PC-3 (cell line): Measurements from ENCODE around the gene PLIN5. TPM values are rescaled to one million over a fixed set of nuclear protein-coding genes. Genes with fewer than 3 reads are reported as not detected.
"Not testable (repeated sequence)": the region's sequence is repeated elsewhere in the genome, so short reads cannot be mapped to it uniquely, and the experiment has no call there.

Experiments
- ATAC-seq: fragments of 200-7000 bp; cut with Tn5 transposase; 2 replicates; pipeline ENCODE4 v1.9.1; 2020; ENCODE audit warnings: mild to moderate bottlenecking, moderate library complexity
- BruUV-seq: library from RNA; stranded (reverse); fragments of 400-500 nt; replicated peaks from 2 replicates; lab custom pipeline; 2021; lab: Mats Ljungman, UMichigan
- CTCF ChIA-PET: fragments of 300-600 bp; sonication (Branson Sonifier 250); formaldehyde crosslinking; loops from one replicate; lab custom pipeline; 2022; ENCODE audit warnings: antibody characterized with exemption; lab: Charles Lee
- POLR2A ChIA-PET: fragments of 300-600 bp; sonication (Branson Sonifier 250); formaldehyde crosslinking; loops from one replicate; lab custom pipeline; 2022; ENCODE audit warnings: antibody characterized with exemption; ENCODE audit not compliant: unreplicated experiment; lab: Charles Lee
- DNase-seq: peaks from one replicate; pipeline ENCODE4 v3.0.0-alpha.2; 2015
- H2AFZ ChIP-seq: fragments of 300-600 bp; sonication (generic); 2 replicates; pipeline ENCODE4 v1.6.0; 2016; ENCODE audit warnings: antibody characterized with exemption, low read length
- H3F3A ChIP-seq: fragments of 300-600 bp; sonication (generic); one replicate; pipeline ENCODE4 v1.6.0; 2017; ENCODE audit warnings: antibody characterized with exemption, low read length, control low read depth, mild to moderate bottlenecking; ENCODE audit not compliant: unreplicated experiment
- H3K27ac ChIP-seq: fragments of 300-600 bp; sonication (generic); 2 replicates; pipeline ENCODE4 v1.5.1; 2016; ENCODE audit warnings: mild to moderate bottlenecking, low read length
- H3K27me3 ChIP-seq: fragments of 300-600 bp; sonication (generic); 2 replicates; pipeline ENCODE4 v1.6.1; 2016; ENCODE audit warnings: low read length, mixed read lengths
- H3K36me3 ChIP-seq: fragments of 300-600 bp; sonication (generic); 2 replicates; pipeline ENCODE4 v1.6.1; 2016; ENCODE audit warnings: low read depth, mixed run types, low read length, mixed read lengths
- H3K4me1 ChIP-seq: fragments of 300-600 bp; sonication (generic); 2 replicates; pipeline ENCODE4 v1.5.1; 2016; ENCODE audit warnings: low read length; ENCODE audit not compliant: insufficient read depth
- H3K4me2 ChIP-seq: fragments of 300-600 bp; sonication (generic); 2 replicates; pipeline ENCODE4 v1.6.0; 2016; ENCODE audit warnings: low read length
- H3K4me3 ChIP-seq: fragments of 300-600 bp; sonication (generic); 2 replicates; pipeline ENCODE4 v1.5.1; 2016; ENCODE audit warnings: mild to moderate bottlenecking, low read length, mixed read lengths
- H3K79me2 ChIP-seq: fragments of 300-600 bp; sonication (generic); 2 replicates; pipeline ENCODE4 v1.6.1; 2017; ENCODE audit warnings: low read length, mixed read lengths
- H3K9ac ChIP-seq: fragments of 300-600 bp; sonication (generic); 2 replicates; pipeline ENCODE4 v1.6.0; 2016; ENCODE audit warnings: mild to moderate bottlenecking, low read length
- H3K9me2 ChIP-seq: fragments of 300-600 bp; sonication (generic); replicated peaks from 2 replicates; pipeline ENCODE4 v1.6.1; 2016; ENCODE audit warnings: mixed run types, low read length, mixed read lengths
- H3K9me3 ChIP-seq: fragments of 300-600 bp; sonication (generic); 2 replicates; pipeline ENCODE4 v1.6.1; 2016; ENCODE audit warnings: low read length, mixed read lengths
- H4K20me1 ChIP-seq: fragments of 300-600 bp; sonication (generic); 2 replicates; pipeline ENCODE4 v1.6.1; 2016; ENCODE audit warnings: low read length, mixed read lengths
- EZH2 ChIP-seq: fragments of 300-600 bp; sonication (generic); IDR thresholded peaks from one replicate; pipeline ENCODE4 v1.6.1; 2017; ENCODE audit warnings: antibody characterized with exemption, mild to moderate bottlenecking, low read length; ENCODE audit not compliant: unreplicated experiment
- EZH2phosphoT487 ChIP-seq: fragments of 300-600 bp; sonication (generic); IDR thresholded peaks from 2 replicates; pipeline ENCODE4 v1.6.1; 2018; ENCODE audit warnings: mild to moderate bottlenecking, antibody characterized with exemption, low read length, borderline replicate concordance
- intact Hi-C: fragments of 100-400 bp; cut with micrococcal nuclease; formaldehyde crosslinking; loops from 2 replicates; pipeline ENCODE4 v1.9.0; 2023
- total RNA-seq: library from RNA; depleted of rRNA; stranded (reverse); fragments of >200 nt; gene quantifications from 2 replicates; pipeline ENCODE4 v1.2.3, GENCODE V29; 2014
- TF ChIP-seq, protein P1 (sequence below): fragments of 300-600 bp; sonication (generic); conservative IDR thresholded peaks from 2 replicates; pipeline ENCODE4 v1.5.1; 2017; ENCODE audit warnings: antibody characterized with exemption, low read depth, mild to moderate bottlenecking, low read length

Gene PLIN5
- total RNA-seq, 1 experiment from 2014 or later: 1.2 TPM

DNA sequence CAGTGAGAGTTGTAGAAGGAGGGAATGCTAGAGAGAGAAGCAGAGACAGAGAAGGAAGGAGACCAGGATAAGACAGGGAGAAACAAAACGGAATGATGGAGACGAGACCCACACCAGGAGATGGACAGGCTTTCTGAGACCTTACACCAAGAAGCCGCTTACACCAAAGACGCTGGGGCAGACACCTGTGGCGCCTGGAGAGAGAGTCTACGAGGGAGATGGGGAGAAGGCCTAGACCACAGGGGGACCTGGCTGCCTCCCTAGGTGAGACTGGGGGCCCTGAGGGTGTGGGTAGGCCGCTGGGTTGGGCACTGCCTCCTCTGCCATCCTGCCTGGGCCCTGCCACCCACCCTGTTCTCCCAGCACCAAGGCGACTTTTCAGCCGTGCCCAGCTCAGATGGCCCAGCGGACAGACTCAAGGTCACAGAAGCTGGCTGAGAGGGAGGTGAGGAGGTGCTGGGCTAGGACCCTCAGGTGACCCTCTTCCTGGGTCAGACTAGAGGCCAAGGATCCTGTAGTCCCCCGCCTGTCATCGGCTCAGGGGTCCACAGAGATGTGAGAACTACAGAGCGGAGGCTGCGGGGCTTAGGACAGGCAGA is 5.0 kb downstream of the PLIN5 start:
- intact Hi-C loops: no loop called here
- Histone ChIP-seq H3K9me3 (no peaks in the 10 kb centered on the region), H2AFZ (no peak overlapping the region), H3F3A (no peaks in the 10 kb centered on the region), H3K4me1 (peaks cover 6% of the 10 kb centered on the region), H3K9me2 (no peaks in the 10 kb centered on the region), H3K36me3 (no peaks in the 10 kb centered on the region), H3K27me3 (no peaks in the 10 kb centered on the region), H3K4me3 (no peak overlapping the region), H3K79me2 (no peaks in the 10 kb centered on the region), H3K27ac (no peak overlapping the region), H3K4me2 (no peak overlapping the region), H3K9ac (no peak overlapping the region), H4K20me1 (no peaks in the 10 kb centered on the region)
- ATAC-seq (no peak), DNase-seq (no peak)
- ChIA-PET CTCF (no interaction called here), POLR2A (no interaction called here)
- TF ChIP-seq, protein P1, sequence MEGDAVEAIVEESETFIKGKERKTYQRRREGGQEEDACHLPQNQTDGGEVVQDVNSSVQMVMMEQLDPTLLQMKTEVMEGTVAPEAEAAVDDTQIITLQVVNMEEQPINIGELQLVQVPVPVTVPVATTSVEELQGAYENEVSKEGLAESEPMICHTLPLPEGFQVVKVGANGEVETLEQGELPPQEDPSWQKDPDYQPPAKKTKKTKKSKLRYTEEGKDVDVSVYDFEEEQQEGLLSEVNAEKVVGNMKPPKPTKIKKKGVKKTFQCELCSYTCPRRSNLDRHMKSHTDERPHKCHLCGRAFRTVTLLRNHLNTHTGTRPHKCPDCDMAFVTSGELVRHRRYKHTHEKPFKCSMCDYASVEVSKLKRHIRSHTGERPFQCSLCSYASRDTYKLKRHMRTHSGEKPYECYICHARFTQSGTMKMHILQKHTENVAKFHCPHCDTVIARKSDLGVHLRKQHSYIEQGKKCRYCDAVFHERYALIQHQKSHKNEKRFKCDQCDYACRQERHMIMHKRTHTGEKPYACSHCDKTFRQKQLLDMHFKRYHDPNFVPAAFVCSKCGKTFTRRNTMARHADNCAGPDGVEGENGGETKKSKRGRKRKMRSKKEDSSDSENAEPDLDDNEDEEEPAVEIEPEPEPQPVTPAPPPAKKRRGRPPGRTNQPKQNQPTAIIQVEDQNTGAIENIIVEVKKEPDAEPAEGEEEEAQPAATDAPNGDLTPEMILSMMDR: no peak
- TF ChIP-seq EZH2phosphoT487 (no peak), EZH2 (no peak)
- BruUV-seq: no TSS peak

DNA sequence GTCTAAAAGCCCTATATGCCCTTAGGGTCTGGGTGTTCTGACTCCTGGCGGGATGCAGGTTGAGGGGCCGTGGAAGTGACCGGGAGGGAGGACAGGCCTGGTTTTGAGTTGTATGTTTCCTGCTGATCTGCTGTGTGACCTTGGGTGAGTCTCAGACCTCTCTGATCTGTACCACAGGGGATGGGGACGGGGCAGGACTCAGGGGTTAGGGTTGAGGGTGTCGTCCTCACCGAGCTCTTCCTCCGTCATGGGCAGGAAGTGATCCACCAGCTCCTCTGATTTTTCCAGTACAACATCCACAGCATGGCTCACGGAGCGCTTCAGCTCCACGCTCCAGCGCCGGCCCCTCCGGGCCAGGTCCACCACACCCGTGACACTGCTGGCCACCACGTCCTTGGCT is 6.2 kb downstream of the PLIN5 start:
- Histone ChIP-seq H3K4me2 (no peak overlapping the region), H3K9me3 (no peaks in the 10 kb centered on the region), H3K79me2 (no peaks in the 10 kb centered on the region), H3K27me3 (no peaks in the 10 kb centered on the region), H4K20me1 (no peaks in the 10 kb centered on the region), H3K27ac (no peak overlapping the region), H2AFZ (no peak overlapping the region), H3K36me3 (no peaks in the 10 kb centered on the region), H3K9me2 (no peaks in the 10 kb centered on the region), H3K9ac (no peak overlapping the region), H3K4me1 (no peaks in the 10 kb centered on the region), H3F3A (no peaks in the 10 kb centered on the region), H3K4me3 (no peak overlapping the region)
- POLR2A ChIA-PET: no interaction called here
- no TSS peak for BruUV-seq
- TF ChIP-seq EZH2 (no peak), EZH2phosphoT487 (no peak)
- TF ChIP-seq, protein P1: no peak
- ATAC-seq (no peak), DNase-seq (no peak)
- intact Hi-C loops: no loop called here
- CTCF ChIA-PET: no interaction called here

DNA sequence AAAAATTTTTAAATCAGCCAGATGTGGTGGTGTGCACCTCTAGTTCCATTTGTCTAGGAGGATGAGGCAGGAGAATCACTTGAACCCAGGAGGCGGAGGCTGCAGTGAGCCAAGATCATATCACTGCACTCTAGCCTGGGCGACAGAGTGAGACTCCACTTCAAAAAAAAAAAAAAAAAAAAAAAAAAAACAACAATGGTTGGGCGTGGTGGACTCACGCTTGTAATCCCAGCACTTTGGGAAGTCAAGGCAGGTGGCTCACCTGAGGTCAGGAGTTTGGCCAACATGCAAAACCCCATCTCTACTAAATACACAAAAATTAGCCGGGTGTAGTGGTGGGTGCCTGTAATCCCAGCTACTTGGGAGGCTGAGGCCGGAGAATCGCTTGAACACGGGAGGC is 7.6 kb downstream of the PLIN5 start:
- CTCF ChIA-PET: not testable (repeated sequence)

More for the DNA sequence above, 7.6 kb downstream of the PLIN5 start:
- H3K9me2 ChIP-seq, H3K27ac ChIP-seq, H3K27me3 ChIP-seq, H3K4me3 ChIP-seq, H3K9me3 ChIP-seq, H3F3A ChIP-seq, H3K4me2 ChIP-seq, H3K36me3 ChIP-seq, H3K79me2 ChIP-seq, BruUV-seq, H3K9ac ChIP-seq, H4K20me1 ChIP-seq, H3K4me1 ChIP-seq, POLR2A ChIA-PET, ATAC-seq, H2AFZ ChIP-seq, DNase-seq, intact Hi-C loops: not testable (repeated sequence)
